Lower leg skin (tissue), 4 donors: Measurements from ENCODE around the gene WASF3. TPM values are rescaled to one million over a fixed set of nuclear protein-coding genes. Genes with fewer than 3 reads are reported as not detected.
A peak's percentile ranks its signal among the peaks of the same experiment; 100 is the strongest.

Experiments
- DNase-seq, 2 donors: peaks; one replicate each; pipeline ENCODE4 v3.0.0-alpha.2; 2019; ENCODE audit warnings: low spot score in 2 of 2
- H3K4me3 ChIP-seq: fragments of 200-600 bp; sonication (generic); 2 replicates; pipeline ENCODE4 v1.5.1; 2017; ENCODE audit warnings: mild to moderate bottlenecking, low read depth; ENCODE audit not compliant: poor library complexity, severe bottlenecking
- POLR2A ChIP-seq, 2 donors: fragments of 450-650 bp; IDR thresholded peaks; one replicate each; pipeline ENCODE4 v1.6.1; 2016 to 2017; ENCODE audit warnings: antibody characterized with exemption in 2 of 2, mild to moderate bottlenecking in 1 of 2, moderate library complexity in 1 of 2
- WGBS, 2 donors: methylation state at CpG; one replicate each; pipeline ENCODE4 v1.1.5; 2018; 5-methylcytosine and 5-hydroxymethylcytosine counted together
- intact Hi-C: fragments of 100-400 bp; cut with DNase I; formaldehyde crosslinking; loops from one replicate; pipeline ENCODE4 v1.15.0; 2023; ENCODE audit warnings: low total_unique reads
- total RNA-seq, 4 donors: library from RNA; depleted of rRNA; stranded (reverse); fragments of >200 nt; gene quantifications; one replicate each; pipeline ENCODE4 v1.1.0, GENCODE V29; 2016
- TF ChIP-seq, protein P1 (sequence below), 3 donors: fragments of 450-650 bp; IDR thresholded peaks; one replicate each; pipeline ENCODE4 v1.5.1; 2016; ENCODE audit warnings: antibody characterized with exemption in 3 of 3, mild to moderate bottlenecking in 3 of 3, moderate library complexity in 2 of 3

WASF3 gene
- total RNA-seq, 4 donors from 2014 or later: 3.4 to 12.8 (median 6.7) TPM

GRCh38 chr13:26558074-26558805, 757 bp downstream of the WASF3 start:
- TF ChIP-seq, protein P1, sequence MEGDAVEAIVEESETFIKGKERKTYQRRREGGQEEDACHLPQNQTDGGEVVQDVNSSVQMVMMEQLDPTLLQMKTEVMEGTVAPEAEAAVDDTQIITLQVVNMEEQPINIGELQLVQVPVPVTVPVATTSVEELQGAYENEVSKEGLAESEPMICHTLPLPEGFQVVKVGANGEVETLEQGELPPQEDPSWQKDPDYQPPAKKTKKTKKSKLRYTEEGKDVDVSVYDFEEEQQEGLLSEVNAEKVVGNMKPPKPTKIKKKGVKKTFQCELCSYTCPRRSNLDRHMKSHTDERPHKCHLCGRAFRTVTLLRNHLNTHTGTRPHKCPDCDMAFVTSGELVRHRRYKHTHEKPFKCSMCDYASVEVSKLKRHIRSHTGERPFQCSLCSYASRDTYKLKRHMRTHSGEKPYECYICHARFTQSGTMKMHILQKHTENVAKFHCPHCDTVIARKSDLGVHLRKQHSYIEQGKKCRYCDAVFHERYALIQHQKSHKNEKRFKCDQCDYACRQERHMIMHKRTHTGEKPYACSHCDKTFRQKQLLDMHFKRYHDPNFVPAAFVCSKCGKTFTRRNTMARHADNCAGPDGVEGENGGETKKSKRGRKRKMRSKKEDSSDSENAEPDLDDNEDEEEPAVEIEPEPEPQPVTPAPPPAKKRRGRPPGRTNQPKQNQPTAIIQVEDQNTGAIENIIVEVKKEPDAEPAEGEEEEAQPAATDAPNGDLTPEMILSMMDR (IDR thresholded peaks at IDR 0.05): no peak
- TF ChIP-seq POLR2A (IDR thresholded peaks at IDR 0.05): no peak
- 6 to 8% methylated on average over 17 to 33 of the region's 73 CpGs for WGBS, 2 donors
- DNase-seq: peak in 1 of 2 donors; percentile 85
- intact Hi-C loops: no loop called here
- peak overlapping the region; percentile 72 for H3K4me3 ChIP-seq

DNA sequence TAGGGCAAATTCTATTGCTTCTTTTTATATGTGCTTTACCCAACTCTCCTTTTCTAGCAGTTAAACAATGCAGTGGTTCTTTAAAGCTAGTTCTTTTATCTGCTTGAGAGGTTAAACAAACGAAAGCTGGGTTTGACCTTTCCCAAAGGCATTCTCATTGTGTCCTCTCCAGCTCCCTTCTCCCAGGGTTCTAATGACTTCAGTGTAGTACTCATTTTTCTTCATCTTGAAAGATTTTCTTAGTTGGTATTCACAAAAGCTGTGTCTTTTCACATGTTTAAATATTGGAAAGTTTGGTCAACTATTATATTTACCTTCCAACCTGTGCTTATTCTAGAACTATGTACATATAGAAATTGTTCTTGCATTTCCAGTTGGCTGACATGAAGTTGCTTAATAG, 1.5 kb downstream of the WASF3 start:
- TF ChIP-seq, protein P1 (IDR thresholded peaks at IDR 0.05): no peak
- TF ChIP-seq POLR2A (IDR thresholded peaks at IDR 0.05): no peak

GRCh38 chr13:26560456-26560855, 3.0 kb downstream of the WASF3 start:
- no peak for DNase-seq
- no peak overlapping the region for H3K4me3 ChIP-seq
- intact Hi-C loops: no loop called here
- 94 to 97% methylated on average over 4 of the region's 4 CpGs for WGBS, 2 donors
- TF ChIP-seq POLR2A (IDR thresholded peaks at IDR 0.05): no peak
- TF ChIP-seq, protein P1 (IDR thresholded peaks at IDR 0.05): no peak

More for the DNA sequence above, 1.5 kb downstream of the WASF3 start:
- H3K4me3 ChIP-seq: no peak overlapping the region
- DNase-seq: no peak
- WGBS, 2 donors: 23% methylated on average over 1 of the region's 1 CpG
- intact Hi-C loops: no loop called here

GRCh38 chr13:26561067-26561466, 3.6 kb downstream of the WASF3 start:
- H3K4me3 ChIP-seq: no peak overlapping the region
- intact Hi-C loops: no loop called here

DNA sequence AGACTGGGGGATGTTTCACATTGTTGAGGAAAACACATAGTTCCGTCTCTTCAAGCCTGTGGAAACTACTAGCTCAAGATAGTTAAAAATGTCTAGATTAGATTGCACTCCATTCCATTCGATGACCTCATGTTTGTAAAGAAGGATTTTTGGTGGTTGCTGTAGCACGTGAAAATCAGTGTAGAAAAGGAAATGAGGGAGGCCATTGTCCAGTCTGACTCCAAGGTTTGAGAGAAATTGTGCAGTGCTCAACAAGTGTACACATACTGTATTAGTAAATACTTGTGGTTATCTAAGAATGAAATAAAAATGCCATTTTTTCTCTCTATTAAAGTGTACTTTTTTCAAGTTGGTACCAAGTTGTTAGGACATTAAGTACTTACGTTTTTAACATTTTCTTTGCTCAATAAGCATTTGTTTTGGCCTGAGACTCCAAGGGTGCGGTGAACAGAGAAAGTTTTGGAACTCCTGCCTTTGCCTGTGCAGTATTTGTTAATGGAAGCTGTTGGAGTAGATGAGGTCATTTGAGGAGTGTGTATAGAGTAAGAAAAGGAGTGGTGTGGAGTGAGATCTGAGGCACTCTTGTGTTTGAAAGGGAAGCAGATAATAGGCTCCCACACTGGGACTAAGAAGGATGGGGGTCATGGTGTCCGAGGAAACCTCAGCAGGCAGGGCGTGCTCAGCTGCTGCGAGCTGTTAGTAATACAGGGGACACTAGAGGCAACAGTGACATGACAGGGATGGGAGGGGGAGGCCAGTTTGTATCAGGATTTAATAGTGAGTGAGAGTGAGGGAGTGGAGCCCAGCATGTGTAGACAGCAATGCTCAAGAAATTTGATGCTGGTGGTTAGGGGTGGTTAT, 4.4 kb downstream of the WASF3 start:
- TF ChIP-seq, protein P1 (IDR thresholded peaks at IDR 0.05): no peak
- no peak for TF ChIP-seq POLR2A (IDR thresholded peaks at IDR 0.05)
- DNase-seq: no peak
- intact Hi-C loops: no loop called here
- 54 to 62% methylated on average over 8 of the region's 8 CpGs for WGBS, 2 donors
- no peak overlapping the region for H3K4me3 ChIP-seq

More at GRCh38 chr13:26561067-26561466, 3.6 kb downstream of the WASF3 start:
- DNase-seq: no peak
- WGBS, 2 donors: 69 to 70% methylated on average over 3 of the region's 3 CpGs
- TF ChIP-seq POLR2A (IDR thresholded peaks at IDR 0.05): no peak
- TF ChIP-seq, protein P1 (IDR thresholded peaks at IDR 0.05): no peak
